Mammary epithelial cell (primary cell): ENCODE results near the gene PRH1.

Source experiments
- CTCF ChIP-seq, 2 donors: IDR thresholded peaks in 1 of 2; conservative IDR thresholded peaks in 1 of 2; 2 replicates each; pipeline ENCODE4 v1.5.1; 2011 to 2012; ENCODE audit warnings: inconsistent platforms in 2 of 2, low read length in 2 of 2, mild to moderate bottlenecking in 2 of 2, control low read depth in 1 of 2, low read depth in 1 of 2; ENCODE audit not compliant: insufficient read depth in 1 of 2; ENCODE audit errors: extremely low read depth in 1 of 2
- EZH2 ChIP-seq: IDR thresholded peaks from 2 replicates; pipeline ENCODE4 v1.6.1; 2012; ENCODE audit warnings: low read length, inconsistent platforms, borderline replicate concordance

- TF ChIP-seq EZH2 (no peak), CTCF (conservative IDR thresholded peaks at IDR 0.05 in 1 of 2, IDR thresholded peaks at IDR 0.05 in 1 of 2; ENCODE audit: extremely low read depth in 1 of 2, insufficient read depth in 1 of 2, low read depth in 1 of 2, low read length in 2 of 2) (no peak)
Measured at GRCh38 chr12:10904686-10905085, 20.6 kb upstream of the PRH1 start.
